ENCODE measurements around the gene AGTPBP1.
"Not testable (repeated sequence)": the region's sequence is repeated elsewhere in the genome, so short reads cannot be mapped to it uniquely, and the experiment has no call there.

The AGTPBP1 gene

GRCh38 chr9:85617141-85617670 is 124.5 kb downstream of the AGTPBP1 start:
- DNase-seq (ENCODE audit: low read depth): no peak

DNA sequence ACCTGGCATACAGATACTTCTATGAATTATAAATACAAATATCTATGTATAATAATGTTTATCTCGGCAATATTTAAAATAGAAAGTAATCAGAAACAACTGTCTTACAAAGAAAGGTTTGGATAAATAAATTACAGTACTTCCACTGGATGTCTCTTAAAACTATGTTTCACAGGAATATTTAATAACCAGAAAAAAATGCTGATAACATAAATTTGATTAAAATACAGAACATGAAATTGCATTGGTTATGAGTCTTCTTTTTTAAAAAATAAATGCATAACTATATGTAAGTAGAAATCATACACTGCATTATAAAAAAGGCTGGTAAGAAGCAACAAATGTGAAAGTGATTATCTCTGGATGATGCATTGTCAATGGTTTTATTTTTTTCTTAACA is 126.0 kb downstream of the AGTPBP1 start:
- no peak for DNase-seq (ENCODE audit: low read depth)

GRCh38 chr9:85610074-85610860 is 131.5 kb downstream of the AGTPBP1 start:
- DNase-seq (ENCODE audit: low read depth): no peak

- no peak for DNase-seq (ENCODE audit: low read depth)
Measured at GRCh38 chr9:85605905-85606304, 135.8 kb downstream of the AGTPBP1 start.

DNA sequence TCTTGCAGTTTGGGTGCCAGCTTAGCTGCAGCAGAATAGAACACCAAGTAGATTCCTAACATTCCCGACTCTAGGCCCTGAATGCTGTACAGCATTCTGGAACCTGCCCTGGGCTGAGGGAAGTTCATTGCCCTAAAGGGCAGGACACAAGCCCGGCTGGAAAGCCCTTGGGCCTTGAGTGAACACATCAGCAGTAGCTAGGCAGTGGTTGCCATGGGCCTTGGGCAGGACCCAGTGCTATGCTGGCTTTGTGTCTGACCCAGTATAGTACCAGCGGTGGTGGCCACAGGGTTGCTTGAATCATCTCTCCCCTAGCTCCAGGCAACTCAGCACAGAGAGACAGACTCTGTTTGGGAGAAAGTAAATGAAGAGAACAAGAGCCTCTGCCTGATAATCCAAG is 137.8 kb downstream of the AGTPBP1 start:
- no peak for DNase-seq (ENCODE audit: low read depth)

- DNase-seq (ENCODE audit: low read depth): no peak
Measured at GRCh38 chr9:85602742-85603141, 139.0 kb downstream of the AGTPBP1 start.

- DNase-seq (ENCODE audit: low read depth): no peak
Measured at GRCh38 chr9:85600675-85601263, 141.0 kb downstream of the AGTPBP1 start.

GRCh38 chr9:85599540-85600105 is 142.1 kb downstream of the AGTPBP1 start:
- DNase-seq (ENCODE audit: low read depth): no peak

DNA sequence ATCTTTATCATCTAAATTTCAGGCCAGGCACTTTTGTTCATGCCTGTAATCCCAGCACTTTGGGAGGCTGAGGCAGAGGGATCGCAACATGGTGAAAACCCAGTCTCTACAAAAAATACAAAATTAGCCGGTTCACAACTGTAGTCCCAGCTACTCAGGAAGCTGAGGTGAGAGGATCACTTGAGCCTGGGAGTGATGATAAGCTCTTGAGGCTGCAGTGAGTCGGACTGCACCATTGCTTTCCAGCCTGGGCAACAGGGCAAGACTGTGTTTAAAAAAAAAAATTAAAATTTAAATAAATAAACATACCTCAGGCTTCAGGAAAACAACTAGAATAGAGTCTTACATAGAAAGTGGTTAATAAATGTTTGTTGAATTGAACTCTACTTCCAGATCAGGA is 147.4 kb downstream of the AGTPBP1 start:
- no peak for DNase-seq (ENCODE audit: low read depth)

DNA sequence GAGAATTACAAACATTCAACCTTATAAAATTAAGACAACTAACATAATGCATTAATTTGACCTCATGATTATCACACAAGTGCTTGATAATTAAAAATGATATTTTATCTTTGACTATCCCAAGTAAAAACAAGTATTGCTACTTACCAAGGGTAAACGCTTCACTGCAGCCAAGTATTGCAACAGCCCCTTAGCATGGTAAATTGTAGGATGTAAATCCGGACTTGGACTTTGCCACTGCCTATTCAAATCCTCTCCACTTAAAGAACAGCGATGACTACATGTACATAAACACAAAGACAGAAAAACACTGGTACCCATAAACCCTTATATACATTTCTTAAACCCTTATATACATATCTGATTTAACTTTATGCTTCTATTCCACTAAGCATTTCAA is 155.1 kb downstream of the AGTPBP1 start:
- DNase-seq (ENCODE audit: low read depth): no peak

GRCh38 chr9:85577353-85577952 is 164.3 kb downstream of the AGTPBP1 start:
- DNase-seq (ENCODE audit: low read depth): no peak

GRCh38 chr9:85575868-85576267 is 165.9 kb downstream of the AGTPBP1 start:
- no peak for DNase-seq (ENCODE audit: low read depth)

DNA sequence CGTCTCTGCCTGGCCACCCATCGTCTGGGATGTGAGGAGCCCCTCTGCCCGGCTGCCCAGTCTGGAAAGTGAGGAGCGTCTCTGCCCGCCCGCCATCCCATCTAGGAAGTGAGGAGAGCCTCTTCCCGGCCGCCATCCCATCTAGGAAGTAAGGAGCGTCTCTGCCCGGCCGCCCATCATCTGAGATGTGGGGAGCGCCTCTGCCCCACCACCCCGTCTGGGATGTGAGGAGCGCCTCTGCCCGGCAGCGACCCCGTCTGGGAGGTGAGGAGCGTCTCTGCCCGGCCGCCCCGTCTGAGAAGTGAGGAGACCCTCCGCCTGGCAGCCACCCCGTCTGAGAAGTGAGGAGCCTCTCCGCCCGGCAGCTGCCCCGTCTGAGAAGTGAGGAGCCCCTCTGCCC is 168.2 kb downstream of the AGTPBP1 start:
- DNase-seq (ENCODE audit: low read depth): not testable (repeated sequence)

- not testable (repeated sequence) for DNase-seq (ENCODE audit: low read depth)
Measured at GRCh38 chr9:85572917-85573316, 168.8 kb downstream of the AGTPBP1 start.

DNA sequence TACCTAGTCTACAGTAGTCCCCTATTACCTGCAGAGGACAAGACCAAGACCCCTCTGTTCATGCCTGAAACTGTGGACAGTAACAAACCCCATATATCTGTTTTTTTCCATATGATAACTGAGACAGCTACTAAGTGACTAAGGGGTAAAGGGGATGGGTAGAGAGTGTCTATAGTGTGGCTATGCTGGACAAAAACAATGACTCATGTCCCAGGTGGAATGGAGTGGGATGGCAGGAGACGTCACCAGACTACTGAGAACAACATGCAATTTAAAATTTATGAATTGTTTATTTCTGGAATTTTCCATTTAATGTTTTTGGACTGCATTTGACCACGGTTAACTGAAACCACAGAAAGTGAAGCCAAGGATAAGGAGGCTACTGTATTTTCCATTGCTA is 171.8 kb downstream of the AGTPBP1 start:
- DNase-seq (ENCODE audit: low read depth): no peak

GRCh38 chr9:85559526-85559925 is 182.2 kb downstream of the AGTPBP1 start:
- no peak for DNase-seq (ENCODE audit: low read depth)

DNA sequence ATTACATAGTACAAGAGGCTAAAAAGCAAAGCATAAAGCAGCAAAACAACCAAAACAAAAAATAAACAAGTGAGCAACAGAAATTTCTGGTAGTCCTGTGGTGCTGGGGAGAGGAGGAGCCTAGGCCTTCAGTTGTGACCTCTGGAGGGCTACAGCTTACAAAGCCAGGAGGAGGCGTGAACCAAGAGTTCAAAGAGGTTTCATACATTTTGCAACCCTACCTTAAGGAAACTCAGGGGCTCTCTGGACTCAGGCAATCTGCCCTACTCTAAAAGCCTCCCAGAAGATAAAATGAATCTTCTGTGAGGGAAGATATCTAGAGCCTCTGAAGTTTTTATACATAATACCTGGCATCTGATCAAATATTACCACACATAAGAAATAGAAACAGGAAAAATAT is 187.4 kb downstream of the AGTPBP1 start:
- no peak for DNase-seq (ENCODE audit: low read depth)

DNA sequence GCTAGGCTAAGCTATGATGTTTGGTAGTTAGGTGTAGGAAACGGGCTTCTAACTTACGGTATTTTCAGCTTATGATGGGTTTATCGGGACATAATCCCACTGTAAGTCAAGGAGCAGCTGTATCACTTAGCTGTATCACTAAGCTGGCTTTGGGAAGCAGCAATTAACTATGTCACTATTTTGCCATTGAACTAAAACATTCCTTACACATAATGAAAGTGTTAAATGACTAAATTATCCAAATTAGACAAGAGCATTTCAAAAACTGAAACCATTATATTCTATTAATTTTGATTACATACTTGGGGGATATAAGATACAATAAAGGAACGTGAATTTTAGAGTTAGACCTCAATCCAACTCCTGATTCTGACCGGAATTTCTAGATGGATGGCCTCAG is 188.3 kb downstream of the AGTPBP1 start:
- no peak for DNase-seq (ENCODE audit: low read depth)

DNA sequence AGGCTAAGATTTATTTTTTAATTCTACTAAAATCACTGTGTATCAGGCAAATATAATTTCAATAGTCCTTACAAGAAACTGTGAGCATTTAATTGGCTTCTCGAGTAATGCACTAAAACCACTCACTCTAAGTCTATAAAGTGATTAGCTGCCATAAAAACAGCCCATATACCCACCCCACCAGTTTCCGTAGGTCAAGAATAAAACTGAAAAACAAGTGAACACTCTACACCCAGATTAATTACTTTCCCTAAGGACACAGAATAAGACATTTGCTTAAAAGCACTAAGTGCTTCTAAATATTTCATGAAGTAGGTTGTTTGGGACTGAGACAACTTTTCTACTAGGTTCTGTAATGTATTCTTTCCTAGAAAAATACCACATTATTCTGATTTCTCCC is 194.2 kb downstream of the AGTPBP1 start:
- DNase-seq (ENCODE audit: low read depth): no peak

- no peak for DNase-seq (ENCODE audit: low read depth)
Measured at GRCh38 chr9:85543196-85543595, 198.6 kb downstream of the AGTPBP1 start.

GRCh38 chr9:85541876-85542275 is 199.9 kb downstream of the AGTPBP1 start:
- no peak for DNase-seq (ENCODE audit: low read depth)

DNA sequence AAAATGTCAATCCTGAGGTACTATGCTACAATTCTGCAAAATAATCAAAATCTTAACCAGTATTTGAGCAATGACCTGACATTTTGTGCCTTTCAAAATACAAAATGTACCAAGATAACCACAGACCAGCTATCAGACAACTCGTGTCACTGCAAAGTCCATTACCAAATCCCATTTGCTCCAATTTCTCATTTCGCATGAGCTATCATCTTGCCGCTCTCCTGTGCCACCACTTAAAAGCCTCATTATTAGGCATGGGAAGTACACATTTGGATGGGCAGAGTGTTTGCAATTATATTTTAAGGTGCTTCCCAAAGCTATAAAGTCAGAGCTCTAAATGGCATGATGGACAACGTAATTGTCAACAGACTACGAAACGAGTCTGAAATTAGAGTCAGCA is 205.2 kb downstream of the AGTPBP1 start:
- DNase-seq (ENCODE audit: low read depth): no peak

DNA sequence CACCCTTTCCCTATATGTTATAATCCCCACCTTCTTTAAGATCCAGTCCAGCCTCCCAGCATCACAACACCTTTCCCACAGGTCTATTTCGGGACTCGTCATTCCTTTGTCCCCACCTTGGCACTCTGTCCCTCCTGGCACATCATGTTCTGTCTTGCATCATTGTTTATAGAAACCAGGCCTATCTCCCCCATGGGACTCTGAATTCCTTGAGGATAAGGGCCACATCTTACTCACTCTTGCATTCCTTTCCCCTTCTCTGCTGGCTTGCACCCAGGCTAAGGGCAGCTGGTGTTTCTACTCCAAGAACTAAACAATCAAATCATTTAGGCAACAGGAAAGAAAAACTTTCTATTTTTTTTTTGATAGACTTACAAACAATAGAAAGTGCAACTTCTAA is 205.7 kb downstream of the AGTPBP1 start:
- no peak for DNase-seq (ENCODE audit: low read depth)

All from stimulated activated CD8-positive, alpha-beta memory T cell treated with anti-CD3 and anti-CD28 coated beads, Interleukin-7, amount 100 ng/mL, for 24 hours (primary cell).